ENCODE measurements around the gene GMPPB.
"Not testable (repeated sequence)": the region's sequence is repeated elsewhere in the genome, so short reads cannot be mapped to it uniquely, and the experiment has no call there.

Gene GMPPB

DNA sequence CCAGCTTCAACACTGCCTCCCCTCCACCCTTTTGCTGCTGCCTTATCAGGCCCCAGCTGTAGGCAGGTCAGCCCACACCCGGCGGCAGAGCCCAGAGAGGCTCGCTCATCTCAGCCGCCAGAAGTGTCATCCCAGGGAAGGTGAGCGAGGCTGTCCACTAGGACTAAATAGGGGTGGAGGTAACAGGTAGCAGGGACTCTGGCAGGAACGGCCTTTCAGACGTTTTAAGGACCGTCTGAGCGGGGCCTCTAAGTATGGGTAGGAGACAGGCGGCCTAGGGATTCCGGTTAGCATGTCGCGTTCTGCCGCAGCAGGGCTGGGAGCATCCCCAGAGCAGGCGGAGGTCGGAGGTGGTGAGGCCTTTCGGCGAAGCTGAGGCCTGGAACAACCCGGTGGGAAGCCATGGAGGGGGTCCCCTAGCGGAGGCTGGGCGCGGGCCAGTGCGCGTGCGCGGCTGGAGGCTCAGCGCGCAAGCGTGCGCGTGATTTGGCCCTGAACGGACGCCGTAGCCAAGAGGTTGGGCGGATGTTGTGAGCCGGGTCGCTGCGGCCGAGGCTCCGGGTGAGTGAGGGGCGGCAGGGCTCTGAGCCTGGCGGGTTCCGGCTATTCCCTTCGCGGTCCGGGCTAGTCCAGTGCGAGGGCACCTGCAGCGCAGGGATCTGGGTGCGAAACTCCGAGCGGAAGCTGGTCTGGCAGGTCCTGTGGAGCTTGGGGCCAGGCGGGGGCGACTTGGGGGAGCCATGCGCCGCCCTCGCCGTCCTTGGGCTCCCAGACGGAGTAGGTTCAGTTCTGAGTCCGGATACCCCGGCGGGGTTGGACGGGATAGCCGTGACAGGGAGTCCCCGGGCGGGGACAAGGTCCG, 34.5 kb downstream of the GMPPB start, which contains the start of the genes MST1 and RNF123:
Gene MST1 (minus strand): TSS at position 429 of the 862 bp plus-strand sequence. CDS start 783 bp downstream, outside the sequence.
Gene RNF123 (plus strand): TSS at position 512 of the 862 bp plus-strand sequence. CDS start 1,609 bp downstream, outside the sequence.
- no peak for DNase-seq

DNA sequence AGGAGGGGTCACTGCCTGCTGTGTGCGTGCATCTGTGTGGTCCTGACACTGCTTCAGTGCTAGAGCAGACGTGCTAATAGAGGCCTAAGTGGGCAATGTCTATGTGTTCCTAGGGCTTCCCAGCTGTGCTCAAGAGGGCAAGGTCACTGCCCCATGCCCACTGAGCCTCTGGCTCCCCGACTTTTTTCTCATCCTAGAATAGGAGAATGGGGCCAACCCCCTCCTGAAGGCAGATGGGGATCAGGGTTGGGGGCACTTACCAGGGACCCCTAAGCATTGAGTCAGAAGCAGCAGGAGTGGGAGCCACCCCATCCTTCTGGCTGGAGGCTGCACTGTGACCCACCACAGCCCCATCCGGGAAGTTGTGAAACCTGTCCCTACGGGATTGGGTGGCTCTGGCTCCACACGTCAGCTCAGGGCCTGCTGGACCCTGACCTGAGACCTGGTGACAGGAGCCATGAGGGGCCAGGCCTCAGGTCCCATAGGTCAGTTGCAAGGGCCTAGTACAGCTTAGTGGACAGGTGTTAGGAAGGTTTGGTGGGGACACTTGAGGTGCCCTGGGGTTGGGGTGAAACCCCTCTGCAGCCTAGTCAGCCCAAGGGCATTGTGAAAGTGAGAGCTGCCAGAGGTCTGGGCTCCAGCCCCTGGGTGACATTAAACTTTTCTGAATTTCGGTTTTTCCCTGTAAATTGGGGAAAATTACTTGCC, 35.3 kb downstream of the GMPPB start:
- not testable (repeated sequence) for DNase-seq

DNA sequence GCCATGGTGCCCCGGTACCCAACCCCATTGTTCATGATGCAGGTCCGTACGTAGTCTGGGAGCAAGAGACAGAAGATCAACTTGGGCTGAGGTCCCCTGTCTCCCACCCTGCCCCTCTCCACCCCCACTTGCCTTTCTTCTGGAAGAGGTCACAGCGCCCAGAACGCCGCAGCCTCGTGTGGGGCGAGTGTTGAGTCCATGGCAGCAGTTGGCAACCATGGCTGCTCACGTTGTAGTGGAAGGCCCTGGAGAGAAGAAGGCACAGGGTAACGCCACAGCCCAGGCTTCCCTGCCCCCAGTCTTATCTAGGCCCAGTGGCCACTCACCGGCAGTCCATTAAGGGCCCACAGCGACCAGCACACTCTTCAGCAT, 36.3 kb downstream of the GMPPB start:
- DNase-seq, result not testable (repeated sequence)

DNA sequence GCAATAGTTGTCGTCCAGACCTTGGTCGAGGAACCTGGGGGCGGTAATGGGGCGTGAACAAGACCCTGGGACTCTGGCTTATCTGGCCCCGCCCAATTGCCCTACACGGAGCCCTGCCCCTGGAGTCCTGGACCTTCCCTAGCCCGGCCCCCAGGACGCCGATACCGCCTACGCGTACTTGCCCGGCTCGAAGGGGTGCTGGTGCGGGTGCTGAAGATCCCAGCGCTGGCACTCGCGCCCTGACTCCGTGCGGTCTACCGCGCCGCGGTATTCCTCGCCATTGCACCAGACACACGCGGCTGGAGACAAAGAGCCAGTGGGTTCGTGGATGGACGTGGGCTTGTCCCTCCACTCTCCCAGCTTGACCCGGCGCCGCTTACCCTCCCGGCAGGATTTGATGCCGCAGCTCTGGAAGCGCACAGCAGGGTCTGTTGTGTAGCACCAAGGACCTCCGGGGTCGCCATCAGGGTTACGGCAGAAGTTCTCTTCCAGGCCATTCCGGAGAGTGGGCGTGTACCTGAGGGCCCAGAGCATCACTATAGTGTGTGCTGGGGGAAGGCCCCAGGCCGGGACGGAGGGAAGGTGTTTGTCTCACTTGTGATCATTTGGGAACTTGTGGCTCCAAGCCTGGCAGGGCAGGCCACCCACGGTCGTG, 36.9 kb downstream of the GMPPB start:
- not testable (repeated sequence) for DNase-seq

GRCh38 chr3:49686346-49686745, 37.4 kb downstream of the GMPPB start:
- DNase-seq, result not testable (repeated sequence)

GRCh38 chr3:49685846-49686245, 37.9 kb downstream of the GMPPB start:
- DNase-seq, result not testable (repeated sequence)

- DNase-seq, result not testable (repeated sequence)
These were observed 38.6 kb downstream of the GMPPB start for GRCh38 chr3:49685103-49685502.

GRCh38 chr3:49684453-49684852, 39.3 kb downstream of the GMPPB start:
- DNase-seq, result not testable (repeated sequence)

DNA sequence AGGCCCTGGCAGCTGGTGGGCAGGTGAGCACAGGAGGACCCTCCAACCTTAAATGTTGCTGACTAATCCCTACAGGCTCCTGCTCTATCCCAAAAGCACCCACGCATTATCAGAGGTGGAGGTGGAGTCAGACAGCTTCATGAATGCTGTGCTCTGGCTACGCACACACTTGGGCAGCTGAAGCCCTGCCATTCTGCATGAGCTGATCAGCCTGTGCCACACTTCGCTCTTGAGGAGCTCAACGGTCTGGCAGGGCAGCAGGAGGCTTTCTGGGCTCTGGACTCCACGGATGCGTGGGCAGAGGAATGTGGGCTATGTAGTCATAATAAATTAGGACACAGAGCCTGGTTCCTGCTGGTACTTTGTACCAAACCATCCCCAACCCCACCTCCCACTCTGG, 40.6 kb downstream of the GMPPB start:
- no peak for DNase-seq

DNA sequence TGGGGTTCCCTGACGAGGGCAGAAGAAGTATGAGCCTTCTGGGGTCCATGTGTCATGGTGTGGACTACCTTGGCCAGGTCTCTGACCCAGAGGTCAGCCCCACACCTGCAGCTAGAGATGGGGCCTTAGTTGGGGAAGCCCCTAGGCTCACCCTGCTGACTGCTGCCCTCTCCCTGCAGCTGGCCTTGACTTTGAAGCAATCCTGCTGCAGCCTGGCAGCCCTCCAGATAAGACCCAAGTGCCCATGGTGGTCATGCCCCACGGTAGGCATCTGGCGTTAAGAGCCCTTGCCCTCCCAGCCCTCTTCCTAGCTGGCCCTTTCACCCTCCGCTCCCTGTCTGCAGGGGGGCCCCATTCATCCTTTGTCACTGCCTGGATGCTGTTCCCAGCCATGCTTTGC, 42.2 kb downstream of the GMPPB start:
- DNase-seq, result no peak

GRCh38 chr3:49681232-49681522, 42.6 kb downstream of the GMPPB start:
- DNase-seq, result no peak

GRCh38 chr3:49680493-49681231, 43.1 kb downstream of the GMPPB start:
- no peak for DNase-seq

GRCh38 chr3:49675912-49676311, 47.8 kb downstream of the GMPPB start:
- no peak for DNase-seq

DNA sequence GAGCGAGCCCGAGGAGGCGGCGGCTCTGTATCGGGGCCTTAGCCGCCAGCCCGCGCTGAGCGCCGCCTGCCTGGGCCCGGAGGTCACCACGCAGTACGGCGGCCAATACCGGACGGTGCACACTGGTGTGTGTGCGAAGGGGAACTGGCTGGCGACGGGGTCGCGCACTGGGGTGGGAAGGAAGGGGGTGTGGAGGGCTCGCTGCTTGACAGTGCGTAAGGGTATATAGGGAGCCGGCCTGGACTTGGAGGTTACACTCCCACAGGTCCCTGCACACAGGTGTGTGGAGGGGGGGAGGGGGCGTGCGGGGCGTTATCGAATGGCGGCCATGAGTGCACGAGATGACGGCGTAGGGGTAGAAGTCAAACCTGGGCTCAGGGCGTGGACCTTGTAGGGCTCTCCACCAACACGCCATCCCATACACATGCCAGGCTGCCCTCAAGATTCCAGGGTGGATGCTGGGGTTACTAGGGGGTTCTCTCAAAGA, 49.2 kb downstream of the GMPPB start:
- DNase-seq, result no peak

- no peak for DNase-seq
These were observed 49.8 kb downstream of the GMPPB start, which contains the start of gene APEH for GRCh38 chr3:49673715-49674496. Gene APEH (plus strand): TSS chr3:49674351. CDS start chr3:49674402, 51 bp downstream.

- DNase-seq, result no peak
These were observed 50.5 kb downstream of the GMPPB start for GRCh38 chr3:49673121-49673714.

- DNase-seq, result no peak
These were observed 52.2 kb downstream of the GMPPB start for GRCh38 chr3:49671291-49672288.

DNA sequence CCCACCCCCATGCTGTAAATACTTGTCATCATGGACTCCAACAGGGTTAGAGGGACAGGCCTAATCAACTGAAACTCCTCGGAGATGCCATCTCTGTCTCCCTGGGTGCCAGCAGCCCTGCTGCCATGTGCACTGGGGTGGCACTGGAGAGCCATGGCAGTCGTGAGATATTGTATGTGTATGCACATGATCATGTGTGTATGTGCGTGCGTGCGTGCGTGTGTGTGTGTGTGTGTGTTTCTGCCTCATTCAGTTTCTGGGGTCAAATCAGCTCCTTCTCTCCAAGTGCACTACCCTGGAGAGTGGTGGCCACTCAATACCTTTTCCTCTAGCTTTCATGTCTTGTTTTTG, 52.8 kb downstream of the GMPPB start:
- no peak for DNase-seq

All from SHP77 treated with DMSO at 0.1 percent for 48 hours (cell line).